SIG-M5 (cell line): ENCODE measurements around the gene CTDP1.
"Not testable (repeated sequence)": the region's sequence is repeated elsewhere in the genome, so short reads cannot be mapped to it uniquely, and the experiment has no call there.

Source experiments
- DNase-seq: peaks from one replicate; lab custom pipeline; 2025; lab: John Stamatoyannopoulos, UW

CTDP1 gene

GRCh38 chr18:79740521-79741361 is 61.1 kb downstream of the CTDP1 start:
- no peak for DNase-seq

DNA sequence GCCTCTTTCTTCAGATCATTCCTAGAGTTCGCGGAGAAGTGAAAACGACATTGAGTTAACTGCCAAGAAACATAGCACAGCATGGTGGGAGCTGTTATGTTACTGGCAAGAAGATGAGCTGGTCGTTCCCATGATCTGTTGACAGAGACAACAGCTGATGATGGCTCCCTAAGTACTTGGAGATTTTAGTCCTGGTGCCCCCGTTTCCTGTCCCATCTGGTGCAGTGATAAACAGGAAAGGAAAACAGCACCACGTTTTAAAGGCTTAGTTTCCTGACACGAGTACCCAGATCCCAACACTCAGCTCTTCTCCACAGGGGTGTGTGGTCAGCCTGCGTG is 61.7 kb downstream of the CTDP1 start:
- DNase-seq, result no peak

- DNase-seq, result no peak
These were observed 62.5 kb downstream of the CTDP1 start for GRCh38 chr18:79742076-79742475.

DNA sequence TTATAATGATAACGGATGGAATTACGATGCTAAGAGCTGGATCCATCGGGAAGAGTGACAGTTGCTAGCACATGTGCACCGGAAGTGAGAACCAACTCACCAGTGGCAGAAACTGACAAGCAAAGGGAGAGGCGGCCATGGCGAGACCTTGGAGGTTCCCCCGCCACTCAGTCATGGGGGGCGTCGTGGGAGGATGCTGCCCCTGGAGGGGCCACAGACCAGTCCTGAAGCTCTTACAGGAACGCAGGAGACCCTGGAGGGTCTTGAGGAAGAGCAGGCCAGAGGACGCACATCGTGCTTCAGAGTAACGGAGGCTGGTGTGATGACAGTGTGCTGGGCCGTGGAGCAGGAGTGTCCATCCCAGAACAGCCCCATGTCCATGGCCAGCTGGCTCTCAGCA is 65.0 kb downstream of the CTDP1 start:
- no peak for DNase-seq

DNA sequence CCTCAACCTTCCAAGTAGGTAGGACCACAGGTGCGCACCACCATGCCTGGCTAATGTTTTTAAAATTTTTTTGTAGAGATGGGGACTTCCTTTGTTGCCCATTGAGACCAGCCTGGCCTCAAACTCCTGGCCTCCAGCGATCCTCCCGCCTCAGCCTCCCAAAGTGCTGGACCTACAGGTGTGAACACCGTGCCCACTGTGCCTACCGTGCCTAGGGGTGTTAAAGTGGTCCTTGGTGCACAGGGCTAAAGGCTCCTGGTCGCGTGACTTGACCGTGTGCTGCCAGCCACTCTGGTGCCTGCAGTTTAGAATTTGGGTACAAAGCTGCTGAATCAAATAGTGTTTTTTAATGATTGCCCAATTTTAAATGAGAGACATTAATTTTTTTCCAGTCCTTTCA is 67.1 kb downstream of the CTDP1 start:
- DNase-seq, result no peak

- no peak for DNase-seq
These were observed 67.7 kb downstream of the CTDP1 start for GRCh38 chr18:79747156-79747845.

GRCh38 chr18:79748321-79749180 is 68.9 kb downstream of the CTDP1 start:
- DNase-seq, result no peak

- no peak for DNase-seq
These were observed 69.9 kb downstream of the CTDP1 start for GRCh38 chr18:79749251-79750191.

DNA sequence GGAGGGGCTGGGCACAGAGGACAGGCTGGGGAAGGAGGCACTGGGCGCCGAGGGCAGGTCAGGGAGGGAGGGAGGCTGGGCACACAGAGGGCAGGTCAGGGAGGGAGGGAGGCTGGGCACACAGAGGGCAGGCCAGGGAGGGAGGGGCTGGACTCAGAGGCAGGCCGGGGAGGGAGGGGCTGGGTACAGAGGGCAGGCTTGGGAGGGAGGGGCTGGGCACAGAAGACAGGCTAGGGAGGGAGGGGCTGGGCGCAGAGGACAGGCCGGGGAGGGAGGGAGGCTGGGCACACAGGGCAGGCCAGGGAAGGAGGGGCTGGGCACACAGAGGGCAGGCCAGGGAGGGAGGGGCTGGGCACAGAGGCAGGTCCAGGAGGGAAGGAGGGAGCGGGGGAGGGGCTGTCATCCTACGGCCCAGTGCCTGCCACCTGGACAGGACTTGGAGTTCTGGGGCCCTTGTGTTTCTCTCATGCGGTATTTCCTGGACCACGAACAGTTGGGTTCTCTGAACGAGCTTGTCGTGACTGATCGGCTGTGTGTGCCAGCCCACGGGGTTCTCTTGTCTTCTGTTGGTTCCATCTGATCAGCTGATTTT is 71.5 kb downstream of the CTDP1 start:
- DNase-seq, result no peak

DNA sequence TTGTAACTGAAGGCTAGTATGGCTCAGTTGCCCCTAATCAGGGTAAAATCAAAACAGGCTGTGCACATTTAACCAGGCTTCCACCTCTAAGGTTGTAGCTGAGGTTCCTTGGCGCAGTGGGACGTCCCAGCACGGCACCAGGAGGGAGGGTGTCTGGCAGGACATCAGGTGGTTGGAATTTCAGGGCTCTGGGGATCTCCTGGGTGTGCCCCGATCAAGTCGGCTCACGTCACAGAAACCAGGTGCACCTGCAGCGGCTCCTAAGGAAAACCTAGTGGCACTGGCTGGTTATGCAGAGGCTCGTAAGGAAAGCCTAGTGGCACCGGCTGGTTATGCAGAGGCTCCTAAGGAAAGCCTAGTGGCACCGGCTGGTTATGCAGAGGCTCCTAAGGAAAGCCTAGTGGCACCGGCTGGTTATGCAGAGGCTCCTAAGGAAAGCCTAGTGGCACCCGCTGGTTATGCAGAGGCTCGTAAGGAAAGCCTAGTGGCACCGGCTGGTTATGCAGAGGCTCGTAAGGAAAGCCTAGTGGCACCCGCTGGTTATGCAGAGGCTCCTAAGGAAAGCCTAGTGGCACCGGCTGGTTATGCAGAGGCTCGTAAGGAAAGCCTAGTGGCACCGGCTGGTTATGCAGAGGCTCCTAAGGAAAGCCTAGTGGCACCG is 72.4 kb downstream of the CTDP1 start:
- not testable (repeated sequence) for DNase-seq

- DNase-seq, result not testable (repeated sequence)
These were observed 73.3 kb downstream of the CTDP1 start for GRCh38 chr18:79752946-79753345.

- no peak for DNase-seq
These were observed 73.8 kb downstream of the CTDP1 start for GRCh38 chr18:79753391-79753851.

DNA sequence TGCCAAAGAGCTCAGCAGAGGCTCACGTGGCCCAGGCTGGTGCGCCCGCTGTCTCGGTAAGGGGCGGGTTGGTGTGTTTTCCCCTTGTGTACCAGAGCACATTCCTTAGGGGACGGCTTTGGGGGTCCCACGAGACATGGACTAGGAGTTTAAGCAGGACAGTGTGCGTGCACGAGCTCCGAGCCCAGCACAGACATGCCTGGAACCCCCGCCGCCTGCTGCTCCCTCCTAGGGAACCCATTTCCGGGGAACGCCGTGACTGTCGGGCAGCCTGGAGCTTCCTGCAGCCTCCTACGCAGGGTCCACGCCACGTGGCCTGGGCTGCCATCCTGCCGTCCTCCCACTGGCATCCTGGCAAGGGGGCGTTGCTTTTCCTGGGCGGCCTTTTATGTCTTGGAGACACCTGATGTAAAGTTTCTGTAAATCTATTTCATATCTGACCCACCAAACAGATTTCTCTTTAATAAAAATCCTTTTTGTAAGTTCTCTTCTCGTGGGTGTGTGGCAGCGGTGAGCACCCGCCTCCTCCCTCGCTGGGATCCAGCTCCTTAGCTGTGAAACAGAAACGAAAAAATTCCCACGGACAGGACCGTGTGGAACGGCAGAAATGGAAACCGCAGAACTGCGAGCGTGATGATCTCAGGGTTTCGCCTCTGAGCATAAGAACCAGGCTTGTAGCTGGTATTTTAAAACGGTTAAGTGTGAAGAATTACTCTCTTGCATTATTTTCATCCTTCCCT is 74.6 kb downstream of the CTDP1 start:
- DNase-seq, result no peak

DNA sequence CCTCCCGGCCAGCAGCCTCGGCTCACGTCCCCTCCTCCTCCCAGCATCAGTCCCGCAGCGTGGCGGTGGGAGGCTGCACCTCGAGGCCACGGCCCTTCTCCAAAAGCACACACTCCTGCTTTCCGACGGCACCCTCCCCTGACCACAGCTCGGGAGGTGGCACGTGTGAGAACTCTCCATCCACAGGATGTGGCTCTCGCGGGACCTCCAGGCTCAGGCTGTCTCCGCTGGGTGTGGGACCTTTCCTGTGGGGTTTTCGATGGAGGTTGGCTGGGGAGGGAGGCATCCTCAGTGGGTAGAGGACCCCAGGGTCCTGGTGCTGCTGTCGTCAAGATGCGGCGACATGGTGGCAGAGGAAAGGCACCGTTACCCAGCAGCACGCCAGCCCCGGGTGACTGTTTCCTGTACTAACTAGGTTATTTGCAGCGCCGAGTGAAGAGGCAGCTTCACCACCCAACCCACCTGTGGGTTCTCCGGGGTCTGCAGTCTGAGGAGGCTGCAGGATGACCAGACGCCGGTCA is 75.3 kb downstream of the CTDP1 start:
- DNase-seq, result no peak

DNA sequence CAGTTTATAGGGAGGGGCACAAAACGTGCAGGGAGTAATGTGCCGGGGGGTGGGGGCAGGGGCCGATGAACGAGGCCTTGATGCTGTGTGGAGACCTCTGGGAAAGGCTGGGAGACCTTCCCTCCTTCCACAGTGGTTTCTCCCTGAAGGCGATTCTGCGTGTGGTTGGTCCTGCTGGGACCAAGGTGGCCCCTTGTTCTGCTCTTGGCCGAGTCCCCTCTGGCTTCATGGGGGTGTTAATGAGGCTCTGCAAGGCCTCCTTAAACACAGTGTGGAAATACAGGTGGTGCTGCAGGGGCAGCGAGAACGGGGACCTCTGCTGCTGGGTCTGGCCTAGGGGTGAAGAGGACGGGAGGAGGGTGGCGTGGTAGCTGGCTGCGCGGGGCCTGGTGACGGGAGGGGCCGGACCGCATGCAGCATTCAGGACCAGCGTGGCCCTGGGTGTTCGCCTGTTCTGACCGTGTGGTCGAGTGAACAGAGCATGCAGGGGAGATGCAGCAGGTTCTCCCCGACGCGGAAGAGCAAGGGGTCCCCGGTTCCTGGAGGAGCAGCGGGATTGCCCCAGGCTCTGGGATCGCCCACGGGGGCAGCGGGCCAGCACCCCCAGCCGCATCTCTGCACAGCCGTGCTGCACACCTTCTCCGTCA is 76.0 kb downstream of the CTDP1 start:
- DNase-seq, result no peak

DNA sequence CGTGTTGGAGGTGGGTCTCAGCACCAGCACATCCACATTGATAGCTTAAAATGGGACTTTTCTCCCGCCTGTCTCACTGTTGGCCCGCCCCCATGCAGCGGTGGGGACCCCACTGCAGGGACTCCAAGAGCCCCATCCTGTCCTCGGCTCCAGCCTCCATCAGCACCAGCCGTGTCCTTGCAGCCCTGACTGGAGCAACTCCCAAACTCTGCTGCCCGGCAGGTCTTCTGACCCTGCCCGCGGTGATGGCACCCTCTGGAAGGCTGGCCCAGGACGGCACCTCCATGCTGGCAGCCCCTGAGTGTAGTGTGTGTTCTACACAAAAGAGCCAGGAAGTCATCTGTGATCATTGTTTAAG is 76.5 kb downstream of the CTDP1 start:
- DNase-seq, result no peak

DNA sequence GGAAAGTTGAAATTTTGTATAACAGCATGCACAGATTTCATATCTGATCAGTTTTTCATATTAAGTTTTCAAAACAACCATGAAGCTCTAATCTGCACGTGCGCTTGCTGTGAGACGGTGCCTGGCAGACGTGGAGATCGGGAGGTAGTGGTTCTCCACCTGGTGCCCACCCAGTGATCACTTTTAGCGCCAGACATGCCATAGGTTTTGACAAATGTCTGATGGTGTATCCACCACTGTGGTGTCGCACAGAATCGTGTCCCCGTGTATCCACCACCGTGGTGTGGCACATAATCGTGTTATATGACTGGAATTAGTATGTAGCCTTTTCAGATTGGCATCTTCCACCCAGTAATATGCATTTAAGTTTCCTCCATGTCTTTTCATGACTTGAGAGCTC is 77.2 kb downstream of the CTDP1 start:
- DNase-seq, result no peak

GRCh38 chr18:79760348-79760747 is 80.7 kb downstream of the CTDP1 start:
- no peak for DNase-seq

- DNase-seq, result no peak
These were observed 81.3 kb downstream of the CTDP1 start for GRCh38 chr18:79760881-79761280.
